HepG2 (cell line): Measurements from ENCODE around the gene BCAM. TPM values are rescaled to one million over a fixed set of nuclear protein-coding genes. Genes with fewer than 3 reads are reported as not detected.

Source experiments
- ARID2 ChIP-seq: sonication (generic); formaldehyde crosslinking; IDR thresholded peaks from 2 replicates; pipeline ENCODE4 v1.8.1; 2022; ENCODE audit warnings: mild to moderate bottlenecking, missing genetic modification reagents, borderline replicate concordance
- ARNTL ChIP-seq: sonication (generic); formaldehyde crosslinking; IDR thresholded peaks from 2 replicates; pipeline ENCODE4 v1.4.0; 2020; ENCODE audit warnings: mild to moderate bottlenecking, missing genetic modification reagents
- BRD4 ChIP-seq: sonication (generic); formaldehyde crosslinking; IDR thresholded peaks from 2 replicates; pipeline ENCODE4 v1.4.0; 2020; ENCODE audit warnings: missing genetic modification reagents
- FOXO1 ChIP-seq: sonication (generic); formaldehyde crosslinking; IDR thresholded peaks from 2 replicates; pipeline ENCODE4 v1.4.0; 2020; ENCODE audit warnings: missing genetic modification reagents
- FOXP4 ChIP-seq: sonication (generic); formaldehyde crosslinking; IDR thresholded peaks from 2 replicates; pipeline ENCODE4 v1.4.0; 2020; ENCODE audit warnings: missing genetic modification reagents
- MZF1 ChIP-seq: sonication (generic); formaldehyde crosslinking; IDR thresholded peaks from 2 replicates; pipeline ENCODE4 v1.8.1; 2023; ENCODE audit warnings: mild to moderate bottlenecking, missing genetic modification reagents, borderline replicate concordance
- PTBP1 ChIP-seq: fragments of 200-400 bp; formaldehyde crosslinking; IDR thresholded peaks from 2 replicates; pipeline ENCODE4 v1.6.1; 2018; ENCODE audit warnings: low read length, low read depth; ENCODE audit not compliant: poor library complexity, severe bottlenecking
- SMARCE1 ChIP-seq: fragments of 450-650 bp; IDR thresholded peaks from 2 replicates; pipeline ENCODE4 v1.6.1; 2017; ENCODE audit warnings: borderline replicate concordance
- SNAPC4 ChIP-seq: sonication (generic); formaldehyde crosslinking; IDR thresholded peaks from 2 replicates; pipeline ENCODE4 v1.4.0; 2020; ENCODE audit warnings: mild to moderate bottlenecking, missing genetic modification reagents
- SOX13 ChIP-seq, 3 experiments: fragments of 450-650 bp in 1 of 3; sonication (generic) in 1 of 3; formaldehyde crosslinking in 1 of 3; IDR thresholded peaks in 2 of 3; conservative IDR thresholded peaks in 1 of 3; 2 replicates each; pipeline versions ENCODE4 v1.5.0 to v1.6.1; 2016 to 2020; ENCODE audit warnings: antibody characterized with exemption in 1 of 3, mild to moderate bottlenecking in 1 of 3, missing compliant biosample characterization in 1 of 3, missing genetic modification reagents in 1 of 3, moderate library complexity in 1 of 3
- TEAD3 ChIP-seq: optimal IDR thresholded peaks from 2 replicates; pipeline ENCODE3; 2016; ENCODE audit warnings: borderline replicate concordance
- ZBTB46 ChIP-seq: sonication (generic); formaldehyde crosslinking; IDR thresholded peaks from 2 replicates; pipeline ENCODE4 v1.4.0; 2020; ENCODE audit warnings: mild to moderate bottlenecking, missing genetic modification reagents, borderline replicate concordance
- ZC3H13 ChIP-seq: sonication (generic); formaldehyde crosslinking; IDR thresholded peaks from 2 replicates; pipeline ENCODE4 v1.8.1; 2023; ENCODE audit warnings: mild to moderate bottlenecking, missing genetic modification reagents, moderate library complexity
- ZFP36L1 ChIP-seq: sonication (generic); formaldehyde crosslinking; IDR thresholded peaks from 2 replicates; pipeline ENCODE4 v1.8.0; 2022; ENCODE audit warnings: mild to moderate bottlenecking, missing genetic modification reagents, moderate library complexity
- ZNF414 ChIP-seq: sonication (generic); formaldehyde crosslinking; IDR thresholded peaks from 2 replicates; pipeline ENCODE4 v1.5.0; 2020; ENCODE audit warnings: missing genetic modification reagents
- ZNF550 ChIP-seq: sonication (generic); formaldehyde crosslinking; IDR thresholded peaks from 2 replicates; pipeline ENCODE4 v1.4.0; 2020; ENCODE audit warnings: mild to moderate bottlenecking, missing genetic modification reagents, borderline replicate concordance
- ZNF589 ChIP-seq: sonication (generic); formaldehyde crosslinking; conservative IDR thresholded peaks from 2 replicates; pipeline ENCODE4 v1.8.0; 2022; ENCODE audit warnings: mild to moderate bottlenecking, moderate library complexity, missing genetic modification reagents
- ZSCAN22 ChIP-seq: sonication (generic); formaldehyde crosslinking; IDR thresholded peaks from 2 replicates; pipeline ENCODE4 v1.4.0; 2020; ENCODE audit warnings: mild to moderate bottlenecking, missing genetic modification reagents
- polyA plus RNA-seq, 8 experiments: library from polyadenylated mRNA; depleted of rRNA in 3 of 8; stranded (reverse) in 7 of 8; unstranded in 1 of 8; fragments of >200 nt; fragmentation: Illumina TruSeq in 4 of 8; extraction: Trizol in 4 of 8; gene quantifications; 2 replicates each; pipeline versions ENCODE4 v1.2.1 to v1.2.3, GENCODE V29; 2011 to 2016; ENCODE audit warnings: low read depth in 4 of 8, missing spikeins in 1 of 8, mixed read lengths in 1 of 8; ENCODE audit not compliant: insufficient read depth in 1 of 8
- total RNA-seq, 5 experiments: library from RNA; depleted of rRNA; stranded (reverse); fragments of >200 nt; fragmentation: Illumina TruSeq; extraction: Trizol; gene quantifications; 2 replicates each; pipeline ENCODE4 v1.2.3, GENCODE V29; 2016; ENCODE audit warnings: low read depth in 1 of 5

The BCAM gene
- total and polyA plus RNA-seq, 2 of the 13 experiments (the other 11 are each of a cell fraction or from before 2014, with no cell fraction given): 51.2 to 62.7 TPM

- no peak for TF ChIP-seq ZBTB46
- TF ChIP-seq ZNF550 (CRISPR knock-in tag): no peak
- TF ChIP-seq ZNF414 (CRISPR knock-in tag): no peak
- peak; percentile 78; the same call in 1 of the 2 replicates for TF ChIP-seq ZNF589 (CRISPR knock-in tag)
- TF ChIP-seq ARID2: 0 out of 2 replicates have a peak, but pooled peaks have one; percentile 10
- TF ChIP-seq FOXO1 (CRISPR knock-in tag): no peak
- TF ChIP-seq SOX13 (IDR thresholded peaks at IDR 0.05): no peak
- TF ChIP-seq SOX13 (CRISPR knock-in tag; conservative IDR thresholded peaks at IDR 0.05 in 1 of 2, IDR thresholded peaks at IDR 0.05 in 1 of 2): peak in 1 of 2 experiments; percentile 32; a peak in 1 of 4 replicates
- TF ChIP-seq SMARCE1: no peak
- 0 out of 2 replicates have a peak, but pooled peaks have one; percentile 46 for TF ChIP-seq MZF1 (CRISPR knock-in tag)
- TF ChIP-seq TEAD3 (CRISPR knock-in tag): peak; percentile 31
- TF ChIP-seq PTBP1: no peak
- 0 out of 2 replicates have a peak, but pooled peaks have one; percentile 19 for TF ChIP-seq ARNTL (CRISPR knock-in tag)
- TF ChIP-seq ZFP36L1 (CRISPR knock-in tag): peak; percentile 53; the same call in 1 of the 2 replicates
- 0 out of 2 replicates have a peak, but pooled peaks have one; percentile 49 for TF ChIP-seq SNAPC4 (CRISPR knock-in tag)
- TF ChIP-seq ZSCAN22: peak; percentile 82; the same call in 1 of the 2 replicates
- TF ChIP-seq FOXP4 (CRISPR knock-in tag): no peak; the same call in 1 of the 2 replicates
- TF ChIP-seq ZC3H13 (CRISPR knock-in tag): 0 out of 2 replicates have a peak, but pooled peaks have one; percentile 65
- no peak for TF ChIP-seq BRD4 (CRISPR knock-in tag)
These were observed 36.9 kb downstream of the BCAM start, which contains the start of gene NECTIN2 (continued) for GRCh38 chr19:44845612-44846454.
